ENCODE data around the gene FUT8. TPM values are rescaled to one million over a fixed set of nuclear protein-coding genes. Genes with fewer than 3 reads are reported as not detected.

The FUT8 gene
- total RNA-seq, 4 donors from 2014 or later, result 5.5 to 25.4 (median 8.8) TPM

DNA sequence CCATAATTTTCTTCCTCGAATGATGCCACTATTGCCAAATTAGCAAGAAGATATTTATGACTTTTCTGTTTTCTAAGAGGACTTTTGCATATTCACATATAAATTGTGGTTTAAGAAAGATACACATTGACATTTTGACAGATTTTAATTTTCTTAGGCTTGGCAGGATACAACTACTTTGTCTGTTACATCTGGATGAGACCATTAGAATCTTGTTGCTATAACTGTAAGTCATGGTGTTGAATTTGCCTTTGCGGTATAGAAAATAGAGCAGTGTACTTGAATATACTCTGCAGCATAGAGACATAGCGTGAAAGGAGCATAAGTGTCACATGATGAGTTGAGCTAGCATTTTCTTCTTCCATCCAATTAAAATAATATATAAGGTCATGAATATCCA is 169.3 kb downstream of the FUT8 start:
- H3K4me3 ChIP-seq, result no peak overlapping the region
- H3K9me3 ChIP-seq, result no peaks in the 10 kb centered on the region
- no peak overlapping the region for H3K27ac ChIP-seq
- intact Hi-C loops (cut with DNase I), result no loop called here
- no peaks in the 10 kb centered on the region for H3K27me3 ChIP-seq
- H3K36me3 ChIP-seq, result no peaks in the 10 kb centered on the region
- 90 to 93% methylated on average over 3 of the region's 3 CpGs for WGBS, 2 donors
- no peak for DNase-seq
- TF ChIP-seq POLR2A (IDR thresholded peaks at IDR 0.05), result no peak
- TF ChIP-seq, protein P1, sequence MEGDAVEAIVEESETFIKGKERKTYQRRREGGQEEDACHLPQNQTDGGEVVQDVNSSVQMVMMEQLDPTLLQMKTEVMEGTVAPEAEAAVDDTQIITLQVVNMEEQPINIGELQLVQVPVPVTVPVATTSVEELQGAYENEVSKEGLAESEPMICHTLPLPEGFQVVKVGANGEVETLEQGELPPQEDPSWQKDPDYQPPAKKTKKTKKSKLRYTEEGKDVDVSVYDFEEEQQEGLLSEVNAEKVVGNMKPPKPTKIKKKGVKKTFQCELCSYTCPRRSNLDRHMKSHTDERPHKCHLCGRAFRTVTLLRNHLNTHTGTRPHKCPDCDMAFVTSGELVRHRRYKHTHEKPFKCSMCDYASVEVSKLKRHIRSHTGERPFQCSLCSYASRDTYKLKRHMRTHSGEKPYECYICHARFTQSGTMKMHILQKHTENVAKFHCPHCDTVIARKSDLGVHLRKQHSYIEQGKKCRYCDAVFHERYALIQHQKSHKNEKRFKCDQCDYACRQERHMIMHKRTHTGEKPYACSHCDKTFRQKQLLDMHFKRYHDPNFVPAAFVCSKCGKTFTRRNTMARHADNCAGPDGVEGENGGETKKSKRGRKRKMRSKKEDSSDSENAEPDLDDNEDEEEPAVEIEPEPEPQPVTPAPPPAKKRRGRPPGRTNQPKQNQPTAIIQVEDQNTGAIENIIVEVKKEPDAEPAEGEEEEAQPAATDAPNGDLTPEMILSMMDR (IDR thresholded peaks at IDR 0.05), result no peak
- no peaks in the 10 kb centered on the region for H3K4me1 ChIP-seq

DNA sequence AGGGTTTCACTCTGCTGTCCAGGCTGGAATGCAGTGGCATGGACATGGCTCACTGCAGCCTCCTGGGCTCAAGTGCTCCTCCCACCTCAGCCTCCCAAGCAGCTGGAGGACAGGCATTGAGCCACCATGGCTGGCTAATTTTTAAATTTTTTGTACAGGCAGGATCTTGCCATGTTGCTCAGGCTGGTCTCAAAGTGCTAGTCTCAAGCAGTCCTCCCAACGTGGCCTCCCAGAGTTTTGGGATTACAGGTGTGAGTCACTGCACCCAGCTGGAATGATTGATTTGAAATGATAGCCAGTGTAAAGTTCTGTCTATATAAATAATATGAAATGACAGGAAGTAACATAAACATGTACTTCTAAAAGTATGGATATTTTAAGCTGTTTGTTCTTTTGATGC is 172.7 kb downstream of the FUT8 start:
- no peaks in the 10 kb centered on the region for H3K27me3 ChIP-seq
- intact Hi-C loops (cut with DNase I), result no loop called here
- no peak overlapping the region for H3K27ac ChIP-seq
- no peaks in the 10 kb centered on the region for H3K36me3 ChIP-seq
- no peaks in the 10 kb centered on the region for H3K9me3 ChIP-seq
- WGBS, 2 donors, result 31 to 50% methylated on average over 1 of the region's 1 CpG
- H3K4me1 ChIP-seq, result no peaks in the 10 kb centered on the region
- TF ChIP-seq, protein P1 (IDR thresholded peaks at IDR 0.05), result no peak
- H3K4me3 ChIP-seq, result no peak overlapping the region
- no peak for DNase-seq

DNA sequence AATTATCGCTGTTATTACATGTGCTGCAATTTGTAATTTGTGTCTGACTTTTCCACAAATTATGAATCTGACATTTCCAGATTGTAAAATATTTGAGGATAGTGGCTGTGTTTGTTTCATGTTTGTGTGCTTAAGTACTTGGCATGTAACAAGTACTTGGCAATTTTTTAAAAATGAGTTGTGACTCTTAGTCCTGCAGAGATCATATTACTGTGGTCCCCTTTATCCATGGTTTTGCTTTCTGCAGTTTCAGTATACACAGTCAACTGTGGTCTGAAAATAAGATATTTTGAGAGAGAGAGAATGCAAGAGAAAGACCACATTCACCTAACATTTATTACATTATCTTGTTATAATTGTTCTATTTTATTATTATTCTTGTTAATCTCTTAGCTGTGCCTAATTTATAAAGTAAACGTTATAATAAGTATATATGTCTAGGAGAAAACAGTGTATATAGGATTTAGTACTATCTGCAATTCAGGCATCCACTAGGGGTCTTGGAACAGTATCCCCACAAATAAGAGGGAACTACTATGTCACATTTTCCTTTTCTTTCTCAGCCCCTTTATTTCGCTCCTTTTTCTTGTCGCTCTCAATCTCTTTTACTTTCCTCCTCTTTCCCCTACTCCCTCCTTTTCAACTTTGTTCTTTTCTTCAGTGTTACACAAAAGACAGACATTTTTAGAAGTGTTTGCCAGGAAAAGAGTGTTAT is 176.1 kb downstream of the FUT8 start:
- Histone ChIP-seq H3K4me3 (no peak overlapping the region), H3K9me3 (no peaks in the 10 kb centered on the region), H3K27ac (no peak overlapping the region), H3K27me3 (no peaks in the 10 kb centered on the region), H3K4me1 (no peaks in the 10 kb centered on the region), H3K36me3 (no peaks in the 10 kb centered on the region)
- intact Hi-C loops (cut with DNase I), result no loop called here
- TF ChIP-seq, protein P1 (IDR thresholded peaks at IDR 0.05), result no peak
- no peak for TF ChIP-seq POLR2A (IDR thresholded peaks at IDR 0.05)
- no peak for DNase-seq
- WGBS, 2 donors, result 85 to 86% methylated on average over 4 of the region's 4 CpGs

DNA sequence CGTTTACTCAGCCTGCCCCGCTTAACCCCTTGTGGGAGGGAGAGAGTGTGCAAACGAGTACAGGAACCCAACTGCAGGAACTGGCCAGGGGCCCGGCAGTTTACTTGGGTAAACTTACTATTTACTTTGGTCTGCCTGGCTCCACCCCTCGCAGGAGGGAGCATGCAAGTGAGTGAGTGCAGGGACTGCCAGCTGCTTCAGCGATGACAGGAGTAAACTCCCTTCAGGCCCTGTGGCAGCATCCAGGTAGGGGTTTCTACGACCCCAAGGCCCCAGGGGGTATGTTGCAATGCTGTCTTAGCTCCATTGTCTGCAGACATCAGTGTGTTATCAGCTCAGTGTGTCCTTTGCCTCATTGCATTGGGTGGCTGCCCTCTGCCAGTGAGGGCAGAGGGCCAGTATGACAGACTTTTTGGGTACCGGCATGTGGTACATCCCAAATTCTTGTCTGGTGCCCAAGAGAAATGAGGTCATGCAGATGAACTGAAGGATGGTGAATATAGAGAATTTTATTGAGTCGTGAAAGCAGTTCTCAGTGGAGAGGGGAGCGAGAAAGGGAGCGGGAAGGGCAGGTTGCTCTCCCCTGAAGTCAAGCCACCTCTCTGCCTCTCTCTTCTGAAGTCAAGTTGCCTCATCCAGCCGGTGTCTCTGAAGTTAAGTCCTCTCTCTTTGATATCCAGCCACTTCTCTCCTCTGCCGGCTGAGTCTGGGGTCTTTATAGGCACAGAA is 181.8 kb downstream of the FUT8 start:
- no peak for DNase-seq
- Histone ChIP-seq H3K27ac (no peak overlapping the region), H3K27me3 (no peaks in the 10 kb centered on the region), H3K9me3 (no peaks in the 10 kb centered on the region), H3K36me3 (no peaks in the 10 kb centered on the region), H3K4me3 (no peak overlapping the region), H3K4me1 (no peaks in the 10 kb centered on the region)
- WGBS, 2 donors, result 80 to 89% methylated on average over 11 to 12 of the region's 13 CpGs
- TF ChIP-seq POLR2A (IDR thresholded peaks at IDR 0.05), result no peak
- TF ChIP-seq, protein P1 (IDR thresholded peaks at IDR 0.05), result no peak
- intact Hi-C loops (cut with DNase I), result no loop called here

DNA sequence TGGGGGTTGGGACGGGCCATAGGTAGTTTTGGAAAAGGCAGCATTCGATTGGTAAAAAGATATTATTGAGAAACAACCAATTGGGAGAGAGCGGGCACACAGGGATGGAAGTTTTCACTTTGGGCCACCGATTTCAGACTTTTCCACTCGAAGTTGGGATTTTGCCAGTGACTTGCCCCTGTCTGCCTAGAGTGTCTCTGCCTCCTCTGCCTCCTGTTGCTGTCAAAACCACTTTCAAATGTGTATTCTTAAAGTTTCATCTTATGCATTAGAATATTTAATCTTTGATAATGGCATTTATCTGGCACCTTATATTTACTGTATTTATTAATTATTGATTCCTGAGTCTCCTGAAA is 182.3 kb downstream of the FUT8 start:
- TF ChIP-seq, protein P1 (IDR thresholded peaks at IDR 0.05), result no peak
- TF ChIP-seq POLR2A (IDR thresholded peaks at IDR 0.05), result no peak
- intact Hi-C loops (cut with DNase I), result no loop called here
- 90 to 91% methylated on average over 5 of the region's 5 CpGs for WGBS, 2 donors
- Histone ChIP-seq H3K27me3 (no peaks in the 10 kb centered on the region), H3K4me1 (no peaks in the 10 kb centered on the region), H3K9me3 (no peaks in the 10 kb centered on the region), H3K4me3 (no peak overlapping the region), H3K36me3 (no peaks in the 10 kb centered on the region), H3K27ac (no peak overlapping the region)
- DNase-seq, result no peak
